ENCODE results near the gene CDC34. TPM values are rescaled to one million over a fixed set of nuclear protein-coding genes. Genes with fewer than 3 reads are reported as not detected.

Gene CDC34
- total and polyA plus RNA-seq, 9 of the 15 experiments (the other 6 are each of a cell fraction or from before 2014, with no cell fraction given), result 0.80 to 203 (median 65.5) TPM

DNA sequence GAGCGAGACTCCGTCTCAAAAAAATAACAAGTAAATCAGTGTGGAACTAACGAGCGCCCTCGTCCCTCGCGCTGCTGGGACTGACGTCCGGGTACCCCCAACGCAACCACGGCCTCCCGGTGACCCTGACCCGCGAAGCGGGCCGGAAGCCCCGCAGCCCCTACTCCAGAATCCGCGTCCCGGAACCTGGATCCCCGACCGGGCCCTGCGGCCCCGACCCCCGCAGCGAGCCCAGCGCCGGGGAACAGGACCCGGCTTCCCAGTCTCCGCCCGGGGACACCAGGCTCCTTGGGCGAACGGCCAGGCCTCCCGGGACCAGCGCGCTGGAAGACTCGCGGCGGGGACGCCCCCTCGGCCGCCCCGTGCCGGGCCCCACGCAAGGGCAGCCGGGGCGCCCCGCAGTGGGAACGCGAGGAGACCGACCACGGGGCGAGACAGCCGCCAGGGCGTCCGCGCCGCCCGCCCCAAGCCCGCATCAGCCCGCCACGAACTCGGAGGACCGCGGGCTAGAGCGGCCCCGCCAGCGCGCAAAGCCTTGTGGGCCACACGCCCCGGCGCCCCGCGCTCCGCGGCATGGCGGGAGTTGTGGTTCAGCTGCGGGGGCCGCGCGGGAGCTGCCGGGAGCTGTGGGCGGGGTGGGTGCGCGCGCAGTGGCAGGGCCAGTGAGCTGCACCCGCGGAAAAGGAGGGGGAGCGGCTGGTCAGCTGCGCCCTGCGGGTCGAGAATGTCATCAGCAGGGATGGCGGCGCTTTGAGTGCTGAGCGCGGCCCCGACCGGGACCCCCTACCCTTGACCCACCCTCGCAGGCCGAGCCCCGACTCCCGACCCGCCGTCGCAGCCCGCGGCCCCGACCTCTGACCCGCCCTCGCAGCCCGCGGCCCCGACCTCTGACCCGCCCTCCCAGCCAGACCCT lies 42.8 kb upstream of the CDC34 start (continued):
- TF ChIP-seq, protein P1, sequence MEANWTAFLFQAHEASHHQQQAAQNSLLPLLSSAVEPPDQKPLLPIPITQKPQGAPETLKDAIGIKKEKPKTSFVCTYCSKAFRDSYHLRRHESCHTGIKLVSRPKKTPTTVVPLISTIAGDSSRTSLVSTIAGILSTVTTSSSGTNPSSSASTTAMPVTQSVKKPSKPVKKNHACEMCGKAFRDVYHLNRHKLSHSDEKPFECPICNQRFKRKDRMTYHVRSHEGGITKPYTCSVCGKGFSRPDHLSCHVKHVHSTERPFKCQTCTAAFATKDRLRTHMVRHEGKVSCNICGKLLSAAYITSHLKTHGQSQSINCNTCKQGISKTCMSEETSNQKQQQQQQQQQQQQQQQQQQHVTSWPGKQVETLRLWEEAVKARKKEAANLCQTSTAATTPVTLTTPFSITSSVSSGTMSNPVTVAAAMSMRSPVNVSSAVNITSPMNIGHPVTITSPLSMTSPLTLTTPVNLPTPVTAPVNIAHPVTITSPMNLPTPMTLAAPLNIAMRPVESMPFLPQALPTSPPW (CRISPR knock-in tag; IDR thresholded peaks at IDR 0.05), result peak; percentile 96
- TF ChIP-seq CEBPG (CRISPR knock-in tag; IDR thresholded peaks at IDR 0.05) (peak; percentile 60), CEBPG (tag; conservative IDR thresholded peaks at IDR 0.05 in 1 of 2, IDR thresholded peaks at IDR 0.05 in 1 of 2) (no peak), PHF8 (IDR thresholded peaks at IDR 0.05; ENCODE audit: borderline replicate concordance, low read length) (peak; percentile 87; the same call in 1 of the 2 replicates), CBFB (CRISPR knock-in tag; IDR thresholded peaks at IDR 0.05) (0 out of 2 replicates have a peak, but pooled peaks have one; percentile 12), STAT5A (IDR thresholded peaks at IDR 0.05; ENCODE audit: borderline replicate concordance, low read length) (no peak; the same call in 1 of the 2 replicates), CBFA2T3 (IDR thresholded peaks at IDR 0.05) (no peak), ELF4 (CRISPR knock-in tag; IDR thresholded peaks at IDR 0.05) (no peak), ESRRA (IDR thresholded peaks at IDR 0.05; ENCODE audit: borderline replicate concordance, low read depth) (peak; percentile 86; the same call in 1 of the 2 replicates), ILF3 (IDR thresholded peaks at IDR 0.05; ENCODE audit: borderline replicate concordance) (peak; percentile 90; the same call in 1 of the 2 replicates), ZNF140 (CRISPR knock-in tag; IDR thresholded peaks at IDR 0.05) (no peak), ZNF174 (CRISPR knock-in tag; IDR thresholded peaks at IDR 0.05) (no peak), NCOR1 (IDR thresholded peaks at IDR 0.05) (peak; percentile 23; the same call in 1 of the 2 replicates), KAT2B (IDR thresholded peaks at IDR 0.05; ENCODE audit: low read depth, low read length) (peak; percentile 40), TRIM24 (IDR thresholded peaks at IDR 0.05) (no peak)
- TF ChIP-seq, protein P2, sequence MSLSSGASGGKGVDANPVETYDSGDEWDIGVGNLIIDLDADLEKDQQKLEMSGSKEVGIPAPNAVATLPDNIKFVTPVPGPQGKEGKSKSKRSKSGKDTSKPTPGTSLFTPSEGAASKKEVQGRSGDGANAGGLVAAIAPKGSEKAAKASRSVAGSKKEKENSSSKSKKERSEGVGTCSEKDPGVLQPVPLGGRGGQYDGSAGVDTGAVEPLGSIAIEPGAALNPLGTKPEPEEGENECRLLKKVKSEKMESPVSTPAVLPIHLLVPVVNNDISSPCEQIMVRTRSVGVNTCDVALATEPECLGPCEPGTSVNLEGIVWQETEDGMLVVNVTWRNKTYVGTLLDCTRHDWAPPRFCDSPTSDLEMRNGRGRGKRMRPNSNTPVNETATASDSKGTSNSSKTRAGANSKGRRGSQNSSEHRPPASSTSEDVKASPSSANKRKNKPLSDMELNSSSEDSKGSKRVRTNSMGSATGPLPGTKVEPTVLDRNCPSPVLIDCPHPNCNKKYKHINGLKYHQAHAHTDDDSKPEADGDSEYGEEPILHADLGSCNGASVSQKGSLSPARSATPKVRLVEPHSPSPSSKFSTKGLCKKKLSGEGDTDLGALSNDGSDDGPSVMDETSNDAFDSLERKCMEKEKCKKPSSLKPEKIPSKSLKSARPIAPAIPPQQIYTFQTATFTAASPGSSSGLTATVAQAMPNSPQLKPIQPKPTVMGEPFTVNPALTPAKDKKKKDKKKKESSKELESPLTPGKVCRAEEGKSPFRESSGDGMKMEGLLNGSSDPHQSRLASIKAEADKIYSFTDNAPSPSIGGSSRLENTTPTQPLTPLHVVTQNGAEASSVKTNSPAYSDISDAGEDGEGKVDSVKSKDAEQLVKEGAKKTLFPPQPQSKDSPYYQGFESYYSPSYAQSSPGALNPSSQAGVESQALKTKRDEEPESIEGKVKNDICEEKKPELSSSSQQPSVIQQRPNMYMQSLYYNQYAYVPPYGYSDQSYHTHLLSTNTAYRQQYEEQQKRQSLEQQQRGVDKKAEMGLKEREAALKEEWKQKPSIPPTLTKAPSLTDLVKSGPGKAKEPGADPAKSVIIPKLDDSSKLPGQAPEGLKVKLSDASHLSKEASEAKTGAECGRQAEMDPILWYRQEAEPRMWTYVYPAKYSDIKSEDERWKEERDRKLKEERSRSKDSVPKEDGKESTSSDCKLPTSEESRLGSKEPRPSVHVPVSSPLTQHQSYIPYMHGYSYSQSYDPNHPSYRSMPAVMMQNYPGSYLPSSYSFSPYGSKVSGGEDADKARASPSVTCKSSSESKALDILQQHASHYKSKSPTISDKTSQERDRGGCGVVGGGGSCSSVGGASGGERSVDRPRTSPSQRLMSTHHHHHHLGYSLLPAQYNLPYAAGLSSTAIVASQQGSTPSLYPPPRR (CRISPR knock-in tag; IDR thresholded peaks at IDR 0.05; ENCODE audit: borderline replicate concordance), result peak; percentile 68; the same call in 1 of the 2 replicates
- TF ChIP-seq, protein P3, sequence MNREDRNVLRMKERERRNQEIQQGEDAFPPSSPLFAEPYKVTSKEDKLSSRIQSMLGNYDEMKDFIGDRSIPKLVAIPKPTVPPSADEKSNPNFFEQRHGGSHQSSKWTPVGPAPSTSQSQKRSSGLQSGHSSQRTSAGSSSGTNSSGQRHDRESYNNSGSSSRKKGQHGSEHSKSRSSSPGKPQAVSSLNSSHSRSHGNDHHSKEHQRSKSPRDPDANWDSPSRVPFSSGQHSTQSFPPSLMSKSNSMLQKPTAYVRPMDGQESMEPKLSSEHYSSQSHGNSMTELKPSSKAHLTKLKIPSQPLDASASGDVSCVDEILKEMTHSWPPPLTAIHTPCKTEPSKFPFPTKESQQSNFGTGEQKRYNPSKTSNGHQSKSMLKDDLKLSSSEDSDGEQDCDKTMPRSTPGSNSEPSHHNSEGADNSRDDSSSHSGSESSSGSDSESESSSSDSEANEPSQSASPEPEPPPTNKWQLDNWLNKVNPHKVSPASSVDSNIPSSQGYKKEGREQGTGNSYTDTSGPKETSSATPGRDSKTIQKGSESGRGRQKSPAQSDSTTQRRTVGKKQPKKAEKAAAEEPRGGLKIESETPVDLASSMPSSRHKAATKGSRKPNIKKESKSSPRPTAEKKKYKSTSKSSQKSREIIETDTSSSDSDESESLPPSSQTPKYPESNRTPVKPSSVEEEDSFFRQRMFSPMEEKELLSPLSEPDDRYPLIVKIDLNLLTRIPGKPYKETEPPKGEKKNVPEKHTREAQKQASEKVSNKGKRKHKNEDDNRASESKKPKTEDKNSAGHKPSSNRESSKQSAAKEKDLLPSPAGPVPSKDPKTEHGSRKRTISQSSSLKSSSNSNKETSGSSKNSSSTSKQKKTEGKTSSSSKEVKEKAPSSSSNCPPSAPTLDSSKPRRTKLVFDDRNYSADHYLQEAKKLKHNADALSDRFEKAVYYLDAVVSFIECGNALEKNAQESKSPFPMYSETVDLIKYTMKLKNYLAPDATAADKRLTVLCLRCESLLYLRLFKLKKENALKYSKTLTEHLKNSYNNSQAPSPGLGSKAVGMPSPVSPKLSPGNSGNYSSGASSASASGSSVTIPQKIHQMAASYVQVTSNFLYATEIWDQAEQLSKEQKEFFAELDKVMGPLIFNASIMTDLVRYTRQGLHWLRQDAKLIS (CRISPR knock-in tag; IDR thresholded peaks at IDR 0.05), result peak; percentile 60

All from K562 (cell line).